Breast epithelium (tissue), 3 donors: ENCODE results near the gene HDGFL1.

Experiments used
- CTCF ChIP-seq, 3 donors: fragments of 450-650 bp; IDR thresholded peaks; one replicate each; pipeline ENCODE4 v1.5.1; 2016 to 2017; ENCODE audit warnings: antibody characterized with exemption in 3 of 3, mild to moderate bottlenecking in 3 of 3, moderate library complexity in 3 of 3
- POLR2AphosphoS5 ChIP-seq, 3 donors: sonication (generic); formaldehyde crosslinking; IDR thresholded peaks; one replicate each; pipeline ENCODE4 v1.6.1; 2017; ENCODE audit warnings: antibody characterized with exemption in 3 of 3

- TF ChIP-seq POLR2AphosphoS5 (IDR thresholded peaks at IDR 0.05) (no peak), CTCF (IDR thresholded peaks at IDR 0.05) (no peak)
These were observed 36.4 kb downstream of the HDGFL1 start for GRCh38 chr6:22605736-22606135.
